ENCODE results near the gene C10orf62.
"Not testable (repeated sequence)": the region's sequence is repeated elsewhere in the genome, so short reads cannot be mapped to it uniquely, and the experiment has no call there.

The C10orf62 gene

GRCh38 chr10:97555541-97555940, 34.0 kb upstream of the C10orf62 start:
- not testable (repeated sequence) for H3K9me3 Mint-ChIP-seq; H3K36me3 Mint-ChIP-seq (ENCODE audit: low read depth); H3K27ac Mint-ChIP-seq; H3K4me1 Mint-ChIP-seq (ENCODE audit: low read depth); H3K4me3 Mint-ChIP-seq
- H3K27me3 Mint-ChIP-seq (ENCODE audit: low read depth) = peaks cover 11% of the 10 kb centered on the region

- H3K4me3 Mint-ChIP-seq; H3K4me1 Mint-ChIP-seq (ENCODE audit: low read depth); H3K36me3 Mint-ChIP-seq (ENCODE audit: low read depth); H3K9me3 Mint-ChIP-seq; H3K27ac Mint-ChIP-seq: not testable (repeated sequence)
- H3K27me3 Mint-ChIP-seq (ENCODE audit: low read depth) = peaks cover 11% of the 10 kb centered on the region
Observed at GRCh38 chr10:97560731-97561381, 28.7 kb upstream of the C10orf62 start.

- H3K4me1 Mint-ChIP-seq (ENCODE audit: low read depth); H3K4me3 Mint-ChIP-seq; H3K27ac Mint-ChIP-seq; H3K9me3 Mint-ChIP-seq; H3K27me3 Mint-ChIP-seq (ENCODE audit: low read depth); H3K36me3 Mint-ChIP-seq (ENCODE audit: low read depth): not testable (repeated sequence)
Observed at GRCh38 chr10:97561386-97562077, 28.0 kb upstream of the C10orf62 start.

- not testable (repeated sequence) for H3K27me3 Mint-ChIP-seq (ENCODE audit: low read depth); H3K9me3 Mint-ChIP-seq; H3K36me3 Mint-ChIP-seq (ENCODE audit: low read depth); H3K27ac Mint-ChIP-seq; H3K4me1 Mint-ChIP-seq (ENCODE audit: low read depth); H3K4me3 Mint-ChIP-seq
Observed at GRCh38 chr10:97562329-97562728, 27.2 kb upstream of the C10orf62 start.

GRCh38 chr10:97563337-97563736, 26.2 kb upstream of the C10orf62 start:
- Mint-ChIP-seq H3K27ac (no peak overlapping the region), H3K36me3 (ENCODE audit: low read depth) (no peaks in the 10 kb centered on the region)

GRCh38 chr10:97564776-97565175, 24.7 kb upstream of the C10orf62 start:
- peaks cover 6% of the 10 kb centered on the region for H3K27me3 Mint-ChIP-seq (ENCODE audit: low read depth)
- peaks cover 8% of the 10 kb centered on the region for H3K4me1 Mint-ChIP-seq (ENCODE audit: low read depth)
- no peaks in the 10 kb centered on the region for H3K9me3 Mint-ChIP-seq
- H3K36me3 Mint-ChIP-seq (ENCODE audit: low read depth) = no peaks in the 10 kb centered on the region
- H3K4me3 Mint-ChIP-seq = no peak overlapping the region
- no peak overlapping the region for H3K27ac Mint-ChIP-seq

More at GRCh38 chr10:97563337-97563736, 26.2 kb upstream of the C10orf62 start:
- H3K4me3 Mint-ChIP-seq = no peak overlapping the region
- peaks cover 6% of the 10 kb centered on the region for H3K27me3 Mint-ChIP-seq (ENCODE audit: low read depth)
- no peaks in the 10 kb centered on the region for H3K9me3 Mint-ChIP-seq
- H3K4me1 Mint-ChIP-seq (ENCODE audit: low read depth) = peaks cover 8% of the 10 kb centered on the region

GRCh38 chr10:97566336-97566996, 23.1 kb upstream of the C10orf62 start:
- peaks cover 5% of the 10 kb centered on the region for H3K4me1 Mint-ChIP-seq (ENCODE audit: low read depth)
- H3K27ac Mint-ChIP-seq = no peak overlapping the region
- H3K36me3 Mint-ChIP-seq (ENCODE audit: low read depth) = no peaks in the 10 kb centered on the region
- H3K4me3 Mint-ChIP-seq = no peak overlapping the region
- peaks cover 6% of the 10 kb centered on the region for H3K27me3 Mint-ChIP-seq (ENCODE audit: low read depth)
- H3K9me3 Mint-ChIP-seq = no peaks in the 10 kb centered on the region

GRCh38 chr10:97567891-97568290, 21.6 kb upstream of the C10orf62 start:
- H3K9me3 Mint-ChIP-seq = no peaks in the 10 kb centered on the region
- H3K27ac Mint-ChIP-seq = no peak overlapping the region
- peaks cover 6% of the 10 kb centered on the region for H3K27me3 Mint-ChIP-seq (ENCODE audit: low read depth)
- no peak overlapping the region for H3K4me3 Mint-ChIP-seq
- peaks cover 5% of the 10 kb centered on the region for H3K4me1 Mint-ChIP-seq (ENCODE audit: low read depth)
- H3K36me3 Mint-ChIP-seq (ENCODE audit: low read depth) = no peaks in the 10 kb centered on the region

GRCh38 chr10:97570146-97570788, 19.3 kb upstream of the C10orf62 start:
- Mint-ChIP-seq H3K4me1 (ENCODE audit: low read depth) (peaks cover 5% of the 10 kb centered on the region), H3K4me3 (no peak overlapping the region), H3K27me3 (ENCODE audit: low read depth) (no peaks in the 10 kb centered on the region), H3K27ac (no peak overlapping the region), H3K9me3 (no peaks in the 10 kb centered on the region), H3K36me3 (ENCODE audit: low read depth) (no peaks in the 10 kb centered on the region)

GRCh38 chr10:97570789-97571471, 18.6 kb upstream of the C10orf62 start:
- H3K9me3 Mint-ChIP-seq = no peaks in the 10 kb centered on the region
- H3K4me1 Mint-ChIP-seq (ENCODE audit: low read depth) = peaks cover 5% of the 10 kb centered on the region
- no peaks in the 10 kb centered on the region for H3K27me3 Mint-ChIP-seq (ENCODE audit: low read depth)
- no peaks in the 10 kb centered on the region for H3K36me3 Mint-ChIP-seq (ENCODE audit: low read depth)
- no peak overlapping the region for H3K27ac Mint-ChIP-seq
- no peak overlapping the region for H3K4me3 Mint-ChIP-seq

- Mint-ChIP-seq H3K27ac (no peak overlapping the region), H3K4me1 (ENCODE audit: low read depth) (peaks cover 2% of the 10 kb centered on the region), H3K27me3 (ENCODE audit: low read depth) (no peaks in the 10 kb centered on the region), H3K9me3 (no peaks in the 10 kb centered on the region), H3K4me3 (no peak overlapping the region), H3K36me3 (ENCODE audit: low read depth) (no peaks in the 10 kb centered on the region)
Observed at GRCh38 chr10:97571622-97572021, 17.9 kb upstream of the C10orf62 start.

- no peak within 1 kb of the TSS for H3K27ac Mint-ChIP-seq
- no peaks in the 10 kb centered on the region for H3K9me3 Mint-ChIP-seq
- H3K27me3 Mint-ChIP-seq (ENCODE audit: low read depth) = no peaks in the 10 kb centered on the region
- no peak within 1 kb of the TSS for H3K4me3 Mint-ChIP-seq
- no peaks in the 10 kb centered on the region for H3K36me3 Mint-ChIP-seq (ENCODE audit: low read depth)
- H3K4me1 Mint-ChIP-seq (ENCODE audit: low read depth) = no peaks in the 10 kb centered on the region
Observed at GRCh38 chr10:97572214-97572989, 17.1 kb upstream of the C10orf62 start, which contains the start of gene ANKRD2. ANKRD2 (plus strand) TSS chr10:97572779; CDS start chr10:97572789, 10 bp downstream.

- Mint-ChIP-seq H3K36me3 (ENCODE audit: low read depth) (no peaks in the 10 kb centered on the region), H3K27me3 (ENCODE audit: low read depth) (no peaks in the 10 kb centered on the region), H3K9me3 (no peaks in the 10 kb centered on the region)
Observed at GRCh38 chr10:97573021-97573420, 16.5 kb upstream of the C10orf62 start.

GRCh38 chr10:97573672-97574071, 15.8 kb upstream of the C10orf62 start:
- no peaks in the 10 kb centered on the region for H3K36me3 Mint-ChIP-seq (ENCODE audit: low read depth)
- H3K27ac Mint-ChIP-seq = no peak overlapping the region
- no peaks in the 10 kb centered on the region for H3K4me1 Mint-ChIP-seq (ENCODE audit: low read depth)
- H3K27me3 Mint-ChIP-seq (ENCODE audit: low read depth) = no peaks in the 10 kb centered on the region
- no peak overlapping the region for H3K4me3 Mint-ChIP-seq
- H3K9me3 Mint-ChIP-seq = no peaks in the 10 kb centered on the region

More at GRCh38 chr10:97573021-97573420, 16.5 kb upstream of the C10orf62 start:
- no peak overlapping the region for H3K27ac Mint-ChIP-seq
- H3K4me1 Mint-ChIP-seq (ENCODE audit: low read depth) = no peaks in the 10 kb centered on the region
- no peak overlapping the region for H3K4me3 Mint-ChIP-seq

Measured in T-helper 1 cell treated with Interleukin-12 subunit alpha and Interleukin-12 subunit beta and Interleukin-4 antibody, amounts not matched to agents 30 μg/mL and 1 μg/mL, for 36 hours (primary cell).